GM20000 (cell line): ENCODE results near the gene PPP4R2.

Experiments used
- DNase-seq: peaks from one replicate; pipeline ENCODE4 v3.0.0; 2012; ENCODE audit warnings: low spot score
- TF ChIP-seq, protein P1 (sequence below): IDR thresholded peaks from 2 replicates; pipeline ENCODE4 v1.5.1; 2012; ENCODE audit warnings: mild to moderate bottlenecking, control low read depth; ENCODE audit errors: extremely low read depth, missing control alignments

Gene PPP4R2

DNA sequence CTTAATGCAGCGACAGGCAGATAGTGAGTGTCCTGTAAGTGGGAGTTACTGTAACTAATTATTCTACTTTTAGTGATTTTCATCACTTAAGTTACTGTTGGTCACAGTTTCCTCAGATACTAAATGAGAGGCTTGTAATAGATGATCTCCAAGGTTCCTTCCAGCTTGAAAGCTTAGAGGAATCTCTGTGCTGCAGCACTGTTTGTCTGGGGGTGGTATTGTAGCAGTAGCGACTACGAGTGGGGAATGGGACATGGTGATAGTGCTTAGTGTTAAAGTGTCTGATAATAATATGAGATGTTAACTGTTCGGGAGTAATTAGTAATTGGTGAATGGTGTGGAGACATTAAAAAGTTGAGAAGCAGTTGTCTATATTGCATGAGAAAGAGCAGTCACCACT, 12.4 kb downstream of the PPP4R2 start:
- no peak for DNase-seq
- TF ChIP-seq, protein P1, sequence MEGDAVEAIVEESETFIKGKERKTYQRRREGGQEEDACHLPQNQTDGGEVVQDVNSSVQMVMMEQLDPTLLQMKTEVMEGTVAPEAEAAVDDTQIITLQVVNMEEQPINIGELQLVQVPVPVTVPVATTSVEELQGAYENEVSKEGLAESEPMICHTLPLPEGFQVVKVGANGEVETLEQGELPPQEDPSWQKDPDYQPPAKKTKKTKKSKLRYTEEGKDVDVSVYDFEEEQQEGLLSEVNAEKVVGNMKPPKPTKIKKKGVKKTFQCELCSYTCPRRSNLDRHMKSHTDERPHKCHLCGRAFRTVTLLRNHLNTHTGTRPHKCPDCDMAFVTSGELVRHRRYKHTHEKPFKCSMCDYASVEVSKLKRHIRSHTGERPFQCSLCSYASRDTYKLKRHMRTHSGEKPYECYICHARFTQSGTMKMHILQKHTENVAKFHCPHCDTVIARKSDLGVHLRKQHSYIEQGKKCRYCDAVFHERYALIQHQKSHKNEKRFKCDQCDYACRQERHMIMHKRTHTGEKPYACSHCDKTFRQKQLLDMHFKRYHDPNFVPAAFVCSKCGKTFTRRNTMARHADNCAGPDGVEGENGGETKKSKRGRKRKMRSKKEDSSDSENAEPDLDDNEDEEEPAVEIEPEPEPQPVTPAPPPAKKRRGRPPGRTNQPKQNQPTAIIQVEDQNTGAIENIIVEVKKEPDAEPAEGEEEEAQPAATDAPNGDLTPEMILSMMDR, result no peak

DNA sequence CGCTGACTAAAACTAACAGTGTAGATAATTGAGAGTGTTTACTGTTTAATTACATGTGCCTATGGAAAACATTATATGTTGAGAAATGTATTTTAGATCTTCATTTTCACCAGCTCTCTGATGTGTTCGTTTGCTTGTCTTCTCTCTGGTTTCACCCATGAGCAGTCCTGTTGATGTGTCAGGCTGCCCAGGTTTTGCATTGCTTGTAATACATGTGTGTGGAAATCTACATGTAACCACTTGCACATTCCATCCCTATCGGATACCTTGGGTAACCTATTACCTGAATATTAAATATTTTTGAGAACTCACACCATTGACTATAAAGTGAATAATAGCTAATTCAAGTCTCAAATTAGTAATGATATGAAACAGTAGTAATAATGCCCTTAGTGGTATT, 13.1 kb downstream of the PPP4R2 start:
- DNase-seq, result no peak
- TF ChIP-seq, protein P1, result no peak

DNA sequence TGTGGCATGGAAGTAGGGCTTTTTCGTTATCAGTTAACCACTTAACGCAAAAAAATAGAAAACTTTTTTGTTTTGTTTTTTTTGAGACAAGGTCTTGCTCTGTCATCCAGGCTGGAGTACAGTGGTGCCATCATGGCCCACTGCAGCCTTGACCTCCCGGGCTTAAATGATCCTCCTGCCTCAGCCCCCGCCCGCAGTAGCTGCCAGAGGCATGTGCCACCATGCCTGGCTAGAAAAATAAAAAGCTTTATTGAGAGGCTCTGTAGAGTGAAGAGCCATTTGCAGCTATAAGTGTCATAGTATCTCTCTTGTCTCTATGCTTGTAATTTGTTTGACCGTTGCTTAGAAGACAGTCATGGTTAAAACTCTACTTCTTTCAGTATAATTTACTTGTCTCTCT, 13.5 kb downstream of the PPP4R2 start:
- DNase-seq, result no peak
- TF ChIP-seq, protein P1, result no peak

DNA sequence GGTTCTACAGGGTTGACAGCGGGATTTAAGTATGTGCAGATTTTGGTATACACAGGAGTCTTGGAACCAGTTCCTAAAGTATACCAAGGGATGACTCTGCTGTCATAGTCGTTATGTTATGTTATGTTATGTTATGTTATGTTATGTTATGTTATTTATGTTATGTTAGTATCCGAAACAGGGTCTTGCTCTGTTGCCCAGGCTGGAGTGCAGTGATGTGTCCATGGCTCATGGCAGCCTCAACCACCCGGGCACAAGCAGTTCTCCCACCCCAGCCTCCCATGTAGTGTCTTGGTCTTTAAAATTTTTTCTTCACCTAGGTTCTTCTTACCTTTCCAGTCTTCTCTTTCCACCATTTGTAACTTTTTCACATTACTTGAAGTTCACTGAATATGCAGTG, 21.7 kb downstream of the PPP4R2 start:
- no peak for DNase-seq
- TF ChIP-seq, protein P1, result no peak

DNA sequence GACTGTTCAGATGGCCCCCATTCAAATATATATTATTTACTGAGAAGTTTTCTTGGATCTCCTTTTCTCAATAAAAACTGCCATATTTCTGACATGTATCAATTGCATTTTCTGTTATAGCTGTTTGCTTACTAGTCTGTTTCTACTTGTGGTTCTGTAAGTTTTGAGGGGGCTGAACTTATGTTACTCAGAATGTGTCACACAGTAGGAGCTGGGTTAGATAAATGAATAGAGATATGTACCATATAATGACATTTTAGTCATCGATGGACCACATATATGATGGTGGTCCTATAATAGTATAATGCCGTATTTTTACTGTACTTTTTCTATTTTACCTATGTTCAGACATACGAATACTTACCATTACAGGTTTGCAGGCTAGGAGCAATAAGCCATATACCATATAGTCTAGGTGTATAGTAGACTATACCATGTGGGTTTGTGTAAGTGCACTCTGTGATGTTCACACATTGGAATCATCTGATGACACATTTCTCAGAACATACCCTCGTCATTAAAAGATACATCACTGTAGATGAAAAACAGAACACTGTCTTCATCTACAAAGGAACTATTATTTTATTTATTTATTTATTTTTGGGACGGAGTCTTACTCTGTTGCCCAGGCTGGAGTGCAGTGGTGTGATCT, 22.3 kb downstream of the PPP4R2 start:
- DNase-seq, result no peak
- TF ChIP-seq, protein P1, result no peak

DNA sequence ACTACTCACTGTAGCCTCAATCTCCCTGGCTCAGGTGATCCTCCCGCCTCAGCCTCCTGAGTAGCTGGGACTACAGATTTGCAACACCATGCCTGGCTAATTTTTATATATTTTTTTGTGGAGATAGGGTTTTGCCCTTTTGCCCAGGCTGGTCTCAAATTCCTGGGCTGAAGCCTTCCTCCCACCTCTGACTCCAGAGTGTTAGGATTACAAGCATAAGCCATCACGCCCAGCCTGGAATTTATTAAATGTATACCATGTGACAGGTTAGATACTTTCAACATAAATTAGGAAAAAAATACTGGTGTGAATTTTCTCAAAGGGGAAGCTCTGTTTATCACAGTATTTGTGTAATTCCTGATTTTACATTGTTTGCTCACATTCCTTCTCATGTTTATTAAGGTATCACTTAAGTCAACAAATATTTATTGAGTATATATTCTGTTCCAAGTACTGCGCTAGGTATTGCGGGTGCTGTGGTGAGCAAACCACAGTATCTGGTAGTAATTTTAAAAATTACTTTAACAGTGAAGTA, 24.8 kb downstream of the PPP4R2 start:
- no peak for DNase-seq
- TF ChIP-seq, protein P1, result no peak

DNA sequence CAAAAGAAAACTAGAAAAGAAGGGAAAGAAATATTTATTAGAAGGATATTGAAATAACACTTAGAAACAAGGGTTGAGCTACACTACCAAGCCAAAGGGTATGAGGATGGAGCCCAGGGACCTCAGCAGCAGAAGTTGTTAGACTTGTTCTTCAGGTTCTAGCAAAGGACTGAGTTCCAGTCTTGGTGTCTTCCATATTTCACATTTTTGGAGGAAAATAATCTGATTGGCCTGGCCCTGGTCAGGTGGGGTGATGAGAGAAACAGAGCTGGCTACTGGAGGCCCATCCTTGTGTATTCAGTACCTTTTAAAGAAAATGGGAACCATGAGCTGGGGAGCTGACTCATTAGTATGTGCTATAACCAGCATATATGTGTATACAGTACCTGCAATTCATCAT, 28.2 kb downstream of the PPP4R2 start:
- DNase-seq, result no peak
- TF ChIP-seq, protein P1, result no peak
